ENCODE measurements around the gene PLEKHH2. TPM values are rescaled to one million over a fixed set of nuclear protein-coding genes. Genes with fewer than 3 reads are reported as not detected.

The PLEKHH2 gene
- total RNA-seq, 1 donor from 2014 or later: 0.84 TPM

DNA sequence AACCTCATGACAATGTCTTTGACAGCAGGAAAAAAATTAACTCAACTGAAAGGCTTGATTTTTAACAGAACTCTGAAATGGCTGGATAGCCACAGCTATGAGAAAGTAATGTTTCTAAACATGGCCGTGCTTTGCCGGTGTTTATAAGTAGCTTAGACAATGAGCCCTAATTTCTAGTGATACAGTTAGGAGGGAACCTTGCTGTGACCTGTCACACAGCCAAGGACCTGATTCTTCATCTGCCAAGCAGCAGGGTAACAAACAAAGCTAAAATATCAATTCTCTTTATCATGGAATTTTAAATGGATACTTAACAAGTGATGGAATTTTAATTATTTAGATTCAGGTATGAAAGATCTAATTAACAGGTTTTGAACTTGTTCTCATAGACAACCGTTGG lies 112.5 kb downstream of the PLEKHH2 start:
- H3K9ac ChIP-seq (ENCODE audit: low read length): no peak overlapping the region
- no peaks in the 10 kb centered on the region for H3K36me3 Mint-ChIP-seq (ENCODE audit: low read depth, unreplicated experiment)
- H3K4me1 ChIP-seq (ENCODE audit: insufficient read depth, low read length): peaks cover 19% of the 10 kb centered on the region
- H3K4me1 Mint-ChIP-seq (ENCODE audit: low read depth, unreplicated experiment): peaks cover 10% of the 10 kb centered on the region
- TF ChIP-seq EZH2 (IDR thresholded peaks at IDR 0.05; ENCODE audit: insufficient read depth, low read length): no peak
- TF ChIP-seq, protein P1, sequence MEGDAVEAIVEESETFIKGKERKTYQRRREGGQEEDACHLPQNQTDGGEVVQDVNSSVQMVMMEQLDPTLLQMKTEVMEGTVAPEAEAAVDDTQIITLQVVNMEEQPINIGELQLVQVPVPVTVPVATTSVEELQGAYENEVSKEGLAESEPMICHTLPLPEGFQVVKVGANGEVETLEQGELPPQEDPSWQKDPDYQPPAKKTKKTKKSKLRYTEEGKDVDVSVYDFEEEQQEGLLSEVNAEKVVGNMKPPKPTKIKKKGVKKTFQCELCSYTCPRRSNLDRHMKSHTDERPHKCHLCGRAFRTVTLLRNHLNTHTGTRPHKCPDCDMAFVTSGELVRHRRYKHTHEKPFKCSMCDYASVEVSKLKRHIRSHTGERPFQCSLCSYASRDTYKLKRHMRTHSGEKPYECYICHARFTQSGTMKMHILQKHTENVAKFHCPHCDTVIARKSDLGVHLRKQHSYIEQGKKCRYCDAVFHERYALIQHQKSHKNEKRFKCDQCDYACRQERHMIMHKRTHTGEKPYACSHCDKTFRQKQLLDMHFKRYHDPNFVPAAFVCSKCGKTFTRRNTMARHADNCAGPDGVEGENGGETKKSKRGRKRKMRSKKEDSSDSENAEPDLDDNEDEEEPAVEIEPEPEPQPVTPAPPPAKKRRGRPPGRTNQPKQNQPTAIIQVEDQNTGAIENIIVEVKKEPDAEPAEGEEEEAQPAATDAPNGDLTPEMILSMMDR (IDR thresholded peaks at IDR 0.05; ENCODE audit: insufficient read depth, low read depth, low read length): no peak
- H3K9me3 Mint-ChIP-seq (ENCODE audit: unreplicated experiment): no peaks in the 10 kb centered on the region
- no peaks in the 10 kb centered on the region for H3K27me3 ChIP-seq (ENCODE audit: insufficient read depth, low read length)
- H2AFZ ChIP-seq (ENCODE audit: low read depth, low read length): no peak overlapping the region
- H3K27ac ChIP-seq (ENCODE audit: low read depth, low read length): no peak overlapping the region
- no peak for DNase-seq (ENCODE audit: low read depth)
- no peaks in the 10 kb centered on the region for H3K79me2 ChIP-seq (ENCODE audit: insufficient read depth, low read length)
- H3K4me3 ChIP-seq (ENCODE audit: insufficient read depth, low read depth, low read length): no peak overlapping the region
- no peak overlapping the region for H3K27ac Mint-ChIP-seq (ENCODE audit: unreplicated experiment)
- no peak overlapping the region for H3K4me3 Mint-ChIP-seq (ENCODE audit: unreplicated experiment)
- no peaks in the 10 kb centered on the region for H3K27me3 Mint-ChIP-seq (ENCODE audit: low read depth, unreplicated experiment)
- no peak for FAIRE-seq
- no peaks in the 10 kb centered on the region for H3K9me3 ChIP-seq (ENCODE audit: insufficient read depth, low read depth, low read length)
- H3K4me2 ChIP-seq (ENCODE audit: low read length): no peak overlapping the region
- H3K36me3 ChIP-seq (ENCODE audit: insufficient read depth, low read length): no peaks in the 10 kb centered on the region
- H4K20me1 ChIP-seq (ENCODE audit: insufficient read depth, low read length): no peaks in the 10 kb centered on the region

DNA sequence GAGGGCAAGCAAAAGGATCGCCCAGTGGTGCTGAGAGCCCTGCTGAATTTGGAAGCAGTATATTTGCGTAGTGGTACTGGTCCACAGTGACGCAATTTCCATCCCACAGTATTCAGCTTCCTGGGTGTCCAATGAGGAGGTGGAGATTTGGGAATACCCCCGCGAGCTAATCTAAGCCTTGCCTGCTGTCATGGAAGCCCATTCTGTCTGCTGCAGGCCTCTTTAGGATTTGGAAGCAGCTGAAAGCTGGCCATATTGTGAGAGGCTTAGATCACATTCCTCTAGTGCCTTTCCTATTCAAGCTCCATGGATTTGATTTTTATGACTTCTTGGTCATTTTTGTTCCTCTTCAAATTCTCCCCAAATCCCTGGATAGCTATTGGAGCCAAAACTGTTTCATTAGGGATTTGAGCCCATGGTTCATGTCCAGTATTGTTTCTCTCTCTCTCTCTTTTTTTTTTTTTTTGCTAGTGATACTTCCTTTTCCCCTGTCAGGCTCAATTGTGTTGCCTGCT lies 114.5 kb downstream of the PLEKHH2 start:
- H3K4me3 ChIP-seq (ENCODE audit: insufficient read depth, low read depth, low read length): no peak overlapping the region
- DNase-seq (ENCODE audit: low read depth): no peak
- H2AFZ ChIP-seq (ENCODE audit: low read depth, low read length): no peak overlapping the region
- H4K20me1 ChIP-seq (ENCODE audit: insufficient read depth, low read length): no peaks in the 10 kb centered on the region
- H3K36me3 ChIP-seq (ENCODE audit: insufficient read depth, low read length): no peaks in the 10 kb centered on the region
- TF ChIP-seq, protein P1 (IDR thresholded peaks at IDR 0.05; ENCODE audit: insufficient read depth, low read depth, low read length): no peak
- TF ChIP-seq EZH2 (IDR thresholded peaks at IDR 0.05; ENCODE audit: insufficient read depth, low read length): no peak
- no peaks in the 10 kb centered on the region for H3K9me3 Mint-ChIP-seq (ENCODE audit: unreplicated experiment)
- H3K27me3 ChIP-seq (ENCODE audit: insufficient read depth, low read length): no peaks in the 10 kb centered on the region
- H3K4me1 ChIP-seq (ENCODE audit: insufficient read depth, low read length): peaks cover 8% of the 10 kb centered on the region
- no peak overlapping the region for H3K27ac ChIP-seq (ENCODE audit: low read depth, low read length)
- no peak overlapping the region for H3K4me3 Mint-ChIP-seq (ENCODE audit: unreplicated experiment)
- H3K4me2 ChIP-seq (ENCODE audit: low read length): no peak overlapping the region
- H3K27me3 Mint-ChIP-seq (ENCODE audit: low read depth, unreplicated experiment): no peaks in the 10 kb centered on the region
- peaks cover 4% of the 10 kb centered on the region for H3K4me1 Mint-ChIP-seq (ENCODE audit: low read depth, unreplicated experiment)
- no peak overlapping the region for H3K9ac ChIP-seq (ENCODE audit: low read length)
- FAIRE-seq: no peak
- no peaks in the 10 kb centered on the region for H3K79me2 ChIP-seq (ENCODE audit: insufficient read depth, low read length)
- no peaks in the 10 kb centered on the region for H3K36me3 Mint-ChIP-seq (ENCODE audit: low read depth, unreplicated experiment)
- H3K9me3 ChIP-seq (ENCODE audit: insufficient read depth, low read depth, low read length): no peaks in the 10 kb centered on the region
- no peak overlapping the region for H3K27ac Mint-ChIP-seq (ENCODE audit: unreplicated experiment)

DNA sequence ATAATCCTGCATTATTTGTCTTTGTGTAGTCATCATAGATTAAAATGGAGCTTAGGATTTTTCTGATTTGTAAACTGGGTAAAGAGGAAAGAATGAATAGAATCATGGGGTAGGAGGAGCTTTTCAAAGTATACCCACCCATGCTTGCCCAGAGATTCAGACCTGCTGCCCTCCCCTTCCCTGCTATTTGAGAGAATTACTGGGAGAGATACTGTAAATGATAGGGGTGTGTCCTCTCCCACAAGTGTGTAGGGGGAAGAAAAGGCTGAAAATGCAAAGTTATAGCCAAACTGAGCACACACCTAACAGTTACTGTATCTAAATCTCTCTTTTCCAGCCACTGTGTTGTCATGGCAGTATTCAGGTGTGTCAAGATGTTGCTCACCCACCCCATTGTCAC lies 115.2 kb downstream of the PLEKHH2 start:
- no peak overlapping the region for H3K27ac ChIP-seq (ENCODE audit: low read depth, low read length)
- no peak for DNase-seq (ENCODE audit: low read depth)
- no peaks in the 10 kb centered on the region for H3K27me3 ChIP-seq (ENCODE audit: insufficient read depth, low read length)
- no peaks in the 10 kb centered on the region for H3K79me2 ChIP-seq (ENCODE audit: insufficient read depth, low read length)
- H4K20me1 ChIP-seq (ENCODE audit: insufficient read depth, low read length): no peaks in the 10 kb centered on the region
- H3K27me3 Mint-ChIP-seq (ENCODE audit: low read depth, unreplicated experiment): no peaks in the 10 kb centered on the region
- no peak overlapping the region for H3K9ac ChIP-seq (ENCODE audit: low read length)
- no peaks in the 10 kb centered on the region for H3K36me3 Mint-ChIP-seq (ENCODE audit: low read depth, unreplicated experiment)
- H2AFZ ChIP-seq (ENCODE audit: low read depth, low read length): no peak overlapping the region
- no peak overlapping the region for H3K27ac Mint-ChIP-seq (ENCODE audit: unreplicated experiment)
- H3K36me3 ChIP-seq (ENCODE audit: insufficient read depth, low read length): no peaks in the 10 kb centered on the region
- H3K4me3 ChIP-seq (ENCODE audit: insufficient read depth, low read depth, low read length): no peak overlapping the region
- TF ChIP-seq, protein P1 (IDR thresholded peaks at IDR 0.05; ENCODE audit: insufficient read depth, low read depth, low read length): no peak
- no peak for TF ChIP-seq EZH2 (IDR thresholded peaks at IDR 0.05; ENCODE audit: insufficient read depth, low read length)
- H3K4me1 ChIP-seq (ENCODE audit: insufficient read depth, low read length): peaks cover 8% of the 10 kb centered on the region
- no peaks in the 10 kb centered on the region for H3K9me3 Mint-ChIP-seq (ENCODE audit: unreplicated experiment)
- H3K4me3 Mint-ChIP-seq (ENCODE audit: unreplicated experiment): no peak overlapping the region
- no peaks in the 10 kb centered on the region for H3K9me3 ChIP-seq (ENCODE audit: insufficient read depth, low read depth, low read length)
- peaks cover 4% of the 10 kb centered on the region for H3K4me1 Mint-ChIP-seq (ENCODE audit: low read depth, unreplicated experiment)
- no peak overlapping the region for H3K4me2 ChIP-seq (ENCODE audit: low read length)
- no peak for FAIRE-seq

Measured in astrocyte (in vitro differentiated cells and primary cell).